HG02678 (cell line): ENCODE data around the gene WWOX.
"Not testable (repeated sequence)": the region's sequence is repeated elsewhere in the genome, so short reads cannot be mapped to it uniquely, and the experiment has no call there.

Experiments
- ATAC-seq: cut with Tn5 transposase; IDR thresholded peaks from one replicate; pipeline ENCODE4 v1.9.1; 2021; ENCODE audit warnings: mild to moderate bottlenecking, moderate library complexity; ENCODE audit not compliant: unreplicated experiment

WWOX gene

GRCh38 chr16:78594191-78594590 lies 494.7 kb downstream of the WWOX start:
- no peak for ATAC-seq

- ATAC-seq, result no peak
Observed at GRCh38 chr16:78596348-78596995, 497.0 kb downstream of the WWOX start.

- ATAC-seq, result no peak
Observed at GRCh38 chr16:78596996-78597422, 497.6 kb downstream of the WWOX start.

- no peak for ATAC-seq
Observed at GRCh38 chr16:78597809-78598570, 498.5 kb downstream of the WWOX start.

GRCh38 chr16:78599271-78599670 lies 499.8 kb downstream of the WWOX start:
- no peak for ATAC-seq

- not testable (repeated sequence) for ATAC-seq
Observed at GRCh38 chr16:78604423-78605062, 505.1 kb downstream of the WWOX start.

- ATAC-seq, result no peak
Observed at GRCh38 chr16:78605548-78606101, 506.2 kb downstream of the WWOX start.

GRCh38 chr16:78606545-78606944 lies 507.1 kb downstream of the WWOX start:
- no peak for ATAC-seq

GRCh38 chr16:78607022-78607421 lies 507.6 kb downstream of the WWOX start:
- no peak for ATAC-seq

GRCh38 chr16:78607465-78607864 lies 508.0 kb downstream of the WWOX start:
- ATAC-seq, result no peak

GRCh38 chr16:78608305-78608776 lies 508.9 kb downstream of the WWOX start:
- ATAC-seq, result no peak

GRCh38 chr16:78609402-78610274 lies 510.2 kb downstream of the WWOX start:
- no peak for ATAC-seq

GRCh38 chr16:78611318-78611717 lies 511.9 kb downstream of the WWOX start:
- no peak for ATAC-seq

- ATAC-seq, result no peak
Observed at GRCh38 chr16:78619811-78620210, 520.4 kb downstream of the WWOX start.

- no peak for ATAC-seq
Observed at GRCh38 chr16:78620291-78620690, 520.8 kb downstream of the WWOX start.

- no peak for ATAC-seq
Observed at GRCh38 chr16:78623796-78624195, 524.3 kb downstream of the WWOX start.

GRCh38 chr16:78624366-78624765 lies 524.9 kb downstream of the WWOX start:
- ATAC-seq, result no peak

- ATAC-seq, result no peak
Observed at GRCh38 chr16:78628461-78629045, 529.1 kb downstream of the WWOX start.

- ATAC-seq, result no peak
Observed at GRCh38 chr16:78629173-78629572, 529.7 kb downstream of the WWOX start.

GRCh38 chr16:78630102-78630501 lies 530.6 kb downstream of the WWOX start:
- no peak for ATAC-seq
